NCI-H510A treated with DMSO at 0.1 percent for 48 hours (cell line): ENCODE results near the gene MOCOS.

Source experiments
- DNase-seq: peaks from one replicate; lab custom pipeline; 2025; lab: John Stamatoyannopoulos, UW

MOCOS gene

DNA sequence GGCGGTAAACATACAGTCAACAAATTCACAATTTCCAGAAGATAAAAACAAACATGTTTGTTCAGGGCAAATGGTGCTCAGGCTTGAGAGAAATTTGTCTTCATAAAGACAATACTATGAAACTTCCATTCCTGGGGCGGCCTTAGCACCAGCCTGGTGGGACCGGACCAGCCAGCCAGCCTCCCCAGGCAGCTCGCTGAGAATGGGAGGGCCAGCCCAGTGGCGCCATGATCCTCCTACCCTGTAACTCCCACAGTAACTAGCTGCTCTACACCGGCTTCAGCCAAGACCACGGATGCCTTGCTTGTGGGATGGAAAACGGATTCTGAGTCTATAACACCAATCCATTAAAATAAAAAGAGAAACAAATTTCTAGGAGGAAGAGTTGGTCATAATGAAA is 86.0 kb downstream of the MOCOS start:
- DNase-seq: no peak

DNA sequence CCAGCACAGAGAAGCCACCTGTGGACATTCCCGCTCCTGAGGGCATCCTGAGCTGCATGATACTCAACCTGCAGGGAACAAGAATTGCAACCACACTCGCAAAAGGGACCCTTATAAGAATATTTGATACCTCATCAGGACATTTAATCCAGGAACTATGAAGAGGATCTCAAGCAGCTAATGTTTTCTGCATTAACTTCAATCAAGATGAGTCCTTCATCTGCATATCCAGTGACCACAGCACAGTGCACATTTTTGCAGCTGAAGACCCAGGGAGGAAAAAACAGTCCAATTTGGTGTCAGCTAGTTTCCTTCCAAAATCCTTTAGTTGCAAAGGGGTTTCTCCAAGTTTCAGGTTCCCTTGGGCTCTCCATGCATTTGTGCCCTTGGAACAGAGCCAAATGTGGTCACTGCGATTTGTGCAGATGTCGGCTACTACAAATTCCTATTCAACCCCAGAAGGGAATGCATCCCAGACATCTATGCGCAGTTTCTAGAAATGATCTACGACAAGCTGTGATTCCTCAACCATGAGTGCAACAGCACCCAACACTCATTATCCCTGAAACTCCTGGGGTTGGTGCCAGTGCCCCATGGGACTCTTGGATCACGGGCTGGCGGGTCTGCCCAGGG is 86.9 kb downstream of the MOCOS start:
- no peak for DNase-seq

DNA sequence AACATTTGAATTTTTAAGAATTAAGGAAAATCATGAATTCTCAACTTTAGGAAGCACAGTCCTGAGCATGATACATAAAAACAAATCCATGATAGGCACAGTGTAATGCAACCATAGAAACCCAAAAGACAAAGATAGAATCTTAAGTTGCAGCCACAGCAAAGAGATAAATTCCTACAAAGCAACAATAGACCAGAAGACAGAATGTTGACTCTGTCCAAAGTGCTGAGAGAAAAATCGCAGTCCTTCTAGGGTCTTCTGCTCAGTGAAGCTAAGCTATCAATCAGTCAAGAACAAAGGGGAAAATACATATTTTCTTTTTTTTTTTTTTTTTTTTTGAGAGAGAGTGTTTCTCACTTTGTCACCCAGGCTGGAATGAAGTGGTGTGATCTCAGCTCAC is 88.3 kb downstream of the MOCOS start:
- no peak for DNase-seq

DNA sequence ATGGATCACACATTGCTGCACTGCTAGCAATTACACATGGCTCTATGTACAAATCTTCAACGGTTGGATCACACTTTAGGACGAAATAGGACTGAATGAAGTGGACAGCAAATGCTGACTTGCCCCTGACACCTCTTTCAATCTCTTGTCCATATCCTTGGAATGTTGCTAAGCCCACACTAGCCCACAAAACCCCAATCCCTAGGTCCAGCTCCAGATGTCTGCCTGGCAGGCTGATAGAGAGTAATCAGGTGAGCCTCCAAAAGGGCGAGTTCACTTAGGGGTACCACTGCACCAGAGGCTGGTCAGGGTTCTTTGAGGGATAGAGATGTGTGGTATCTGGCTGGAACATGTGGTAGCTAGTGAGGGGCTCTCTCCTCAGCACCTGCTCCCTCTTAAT is 91.7 kb downstream of the MOCOS start:
- no peak for DNase-seq

DNA sequence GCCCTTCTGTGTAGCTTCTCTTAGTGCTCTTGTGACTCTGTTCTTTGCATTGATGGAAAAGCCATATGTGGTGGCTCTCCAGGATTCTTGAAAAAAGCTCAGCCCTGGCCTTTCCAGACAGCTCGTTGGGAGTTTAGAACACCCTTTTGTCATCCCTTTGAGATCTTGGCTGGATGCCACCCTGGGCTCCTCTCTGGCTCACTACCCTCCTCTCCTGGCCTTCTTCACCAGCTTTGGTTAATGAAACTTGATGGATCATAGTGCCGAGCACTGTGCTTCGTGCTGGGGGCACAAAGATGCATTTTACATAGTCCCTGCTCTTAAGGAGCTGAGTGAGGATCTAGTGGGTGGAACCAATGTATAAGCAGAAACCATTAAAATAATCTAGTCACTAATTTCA is 94.6 kb downstream of the MOCOS start:
- DNase-seq: no peak

DNA sequence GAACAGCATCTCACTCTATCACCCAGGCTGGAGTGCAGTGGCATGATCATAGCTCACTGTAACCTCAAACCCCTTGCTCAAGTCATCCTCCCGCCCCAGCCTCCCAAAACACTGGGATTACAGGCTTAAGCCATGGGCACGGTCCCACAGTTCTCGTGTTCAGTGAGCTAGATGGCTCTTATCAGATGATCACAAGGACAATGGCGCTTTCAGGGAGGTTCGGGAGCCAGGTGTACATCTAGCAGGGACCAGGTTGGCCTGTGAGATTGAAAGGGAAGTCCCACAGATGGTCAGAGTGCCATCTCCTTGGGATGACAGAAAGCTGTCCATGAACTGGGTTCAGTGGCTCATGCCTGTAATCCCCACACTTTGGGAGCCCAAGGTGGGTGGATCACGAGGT is 96.2 kb downstream of the MOCOS start:
- DNase-seq: no peak

DNA sequence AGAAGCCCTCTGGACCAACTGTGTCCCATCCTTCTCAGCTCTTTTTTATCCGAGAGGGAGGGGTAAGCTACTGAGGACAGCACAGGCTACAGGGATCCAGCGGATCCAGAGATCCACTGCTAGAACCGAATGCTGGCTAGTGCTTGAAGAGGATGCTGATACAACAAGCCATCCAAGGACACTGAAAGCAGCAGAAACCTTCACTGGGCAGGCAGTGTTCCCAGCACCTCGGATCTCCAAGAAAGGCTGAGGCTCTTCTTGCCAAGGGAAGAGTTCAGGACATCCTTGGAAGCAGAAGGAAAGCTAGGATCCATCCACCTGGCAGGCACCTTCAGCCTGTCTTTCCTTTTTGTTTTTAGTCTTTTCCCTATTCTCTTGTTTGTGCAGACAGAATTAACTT is 97.0 kb downstream of the MOCOS start:
- DNase-seq: no peak

DNA sequence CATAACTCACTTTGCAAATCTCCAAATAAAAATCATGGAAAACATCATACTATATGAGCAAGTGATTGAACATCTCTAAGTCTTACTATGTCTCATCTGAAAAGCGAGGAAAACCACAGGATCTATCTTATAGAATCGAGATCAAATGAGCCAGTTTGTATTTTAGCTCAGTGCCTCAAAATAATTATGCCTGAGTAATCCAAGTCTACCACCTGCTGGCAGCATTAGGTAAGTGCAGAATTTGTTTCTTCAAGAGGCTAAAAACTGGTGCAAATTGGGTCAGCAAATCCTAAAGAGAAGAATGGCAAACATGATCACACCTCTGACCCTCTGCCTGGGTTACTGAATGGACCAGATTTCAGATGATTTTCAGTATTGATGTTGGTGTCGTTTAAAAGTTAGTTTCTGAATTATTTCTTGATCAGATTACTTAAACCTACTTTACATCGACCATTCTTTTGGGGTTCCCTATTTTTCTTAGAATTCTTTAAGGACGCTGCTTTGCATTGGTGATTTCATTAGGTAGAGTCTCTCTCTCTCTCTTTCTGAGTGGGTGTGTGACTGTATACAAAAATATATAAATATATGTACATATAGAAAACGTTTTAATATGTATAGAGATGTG is 97.5 kb downstream of the MOCOS start:
- peak; percentile 97 for DNase-seq

DNA sequence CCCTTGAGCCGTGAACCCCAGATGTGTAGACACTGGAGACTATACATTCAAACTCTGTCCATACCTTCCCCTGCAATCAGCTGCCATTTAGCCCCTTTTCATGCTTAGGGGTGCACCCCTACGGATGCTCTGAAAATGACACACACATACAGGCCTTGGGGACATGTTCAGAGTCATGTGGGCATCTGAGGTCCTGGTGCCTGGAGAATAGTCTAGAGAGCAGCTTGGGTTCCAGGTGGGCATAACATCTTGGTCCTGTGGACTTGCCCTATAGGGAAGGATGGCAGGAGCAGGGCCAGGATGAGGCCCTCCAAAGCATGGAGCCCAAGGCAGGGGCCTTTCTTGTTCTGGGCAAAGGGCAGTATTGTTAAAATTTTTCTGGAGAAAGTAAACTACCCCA is 100.4 kb downstream of the MOCOS start:
- no peak for DNase-seq

DNA sequence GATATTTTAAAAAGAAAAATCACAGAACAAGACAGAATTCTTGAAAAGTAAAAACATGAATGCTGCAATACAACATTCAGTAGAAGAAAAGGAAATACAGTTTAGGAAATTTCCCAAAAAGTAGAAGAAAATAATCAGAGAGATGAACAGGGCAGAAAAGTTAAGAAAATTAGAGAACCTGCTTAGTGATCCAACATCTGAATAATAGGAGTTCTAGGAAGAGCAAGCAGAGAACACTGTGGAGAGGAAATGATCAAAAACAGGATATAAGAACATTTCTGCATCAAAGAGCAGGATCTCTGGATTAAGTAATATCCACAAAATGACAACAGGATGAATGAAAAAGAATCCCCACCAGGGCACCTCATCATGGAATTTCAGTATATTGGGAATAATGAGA is 101.4 kb downstream of the MOCOS start:
- DNase-seq: no peak

DNA sequence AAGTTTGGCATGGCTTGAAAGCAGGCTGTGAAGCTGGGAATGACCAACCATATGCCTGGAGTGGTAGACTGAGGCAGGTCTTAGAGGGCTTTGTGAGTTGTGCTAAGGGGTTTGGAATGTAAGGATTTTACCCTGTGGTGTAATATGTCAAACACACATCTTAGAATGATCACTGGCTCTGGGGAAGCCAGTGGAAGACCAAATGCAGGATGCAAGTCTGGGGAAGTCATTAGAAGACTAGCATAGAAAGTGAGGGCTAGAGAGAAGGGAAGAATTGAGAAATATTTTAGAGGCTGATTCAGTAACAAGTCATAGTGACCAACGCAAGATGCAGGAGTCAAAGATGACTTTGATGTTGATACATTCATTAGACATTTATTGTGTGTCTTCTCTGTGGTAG is 106.7 kb downstream of the MOCOS start:
- no peak for DNase-seq

DNA sequence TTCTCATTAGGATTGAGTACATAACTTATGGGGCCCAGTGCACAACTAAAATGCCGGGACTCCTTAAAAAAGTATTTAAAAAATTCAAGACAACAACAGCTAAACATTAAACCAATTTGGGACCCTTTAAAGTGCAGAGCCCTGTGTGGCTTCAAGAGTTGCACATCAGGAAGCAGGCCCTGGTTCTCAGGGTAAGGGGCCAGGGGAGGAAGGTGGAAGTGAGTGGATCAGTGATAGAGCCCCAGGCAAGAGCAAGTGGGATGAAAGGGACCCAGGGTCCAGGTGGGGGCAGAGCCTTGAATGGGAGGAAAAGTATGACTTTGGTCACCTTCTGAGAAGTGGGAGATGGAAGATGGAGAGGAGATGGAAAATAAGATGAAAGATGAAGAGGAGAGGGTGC is 107.9 kb downstream of the MOCOS start:
- DNase-seq: no peak

DNA sequence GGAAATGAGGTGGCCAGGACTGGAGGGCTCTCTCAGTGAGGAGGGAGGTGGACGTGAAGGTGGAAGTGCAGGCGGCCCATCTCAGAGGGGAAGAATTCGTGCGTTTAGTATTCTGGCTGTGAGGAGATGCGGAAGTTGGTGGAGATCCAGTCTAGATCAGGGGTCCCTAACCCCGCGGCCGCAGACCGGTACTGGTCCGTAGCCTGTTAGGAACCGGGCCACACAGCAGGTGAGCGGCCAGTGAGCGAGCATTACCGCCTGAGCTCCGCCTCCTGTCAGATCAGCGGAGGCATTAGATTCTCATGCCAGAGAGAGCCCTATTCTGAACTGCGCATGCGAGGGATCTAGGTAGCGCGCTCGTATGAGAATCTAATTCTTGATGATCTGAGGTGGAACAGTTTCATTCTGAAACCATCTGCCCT is 108.6 kb downstream of the MOCOS start:
- DNase-seq: peak; percentile 76

DNA sequence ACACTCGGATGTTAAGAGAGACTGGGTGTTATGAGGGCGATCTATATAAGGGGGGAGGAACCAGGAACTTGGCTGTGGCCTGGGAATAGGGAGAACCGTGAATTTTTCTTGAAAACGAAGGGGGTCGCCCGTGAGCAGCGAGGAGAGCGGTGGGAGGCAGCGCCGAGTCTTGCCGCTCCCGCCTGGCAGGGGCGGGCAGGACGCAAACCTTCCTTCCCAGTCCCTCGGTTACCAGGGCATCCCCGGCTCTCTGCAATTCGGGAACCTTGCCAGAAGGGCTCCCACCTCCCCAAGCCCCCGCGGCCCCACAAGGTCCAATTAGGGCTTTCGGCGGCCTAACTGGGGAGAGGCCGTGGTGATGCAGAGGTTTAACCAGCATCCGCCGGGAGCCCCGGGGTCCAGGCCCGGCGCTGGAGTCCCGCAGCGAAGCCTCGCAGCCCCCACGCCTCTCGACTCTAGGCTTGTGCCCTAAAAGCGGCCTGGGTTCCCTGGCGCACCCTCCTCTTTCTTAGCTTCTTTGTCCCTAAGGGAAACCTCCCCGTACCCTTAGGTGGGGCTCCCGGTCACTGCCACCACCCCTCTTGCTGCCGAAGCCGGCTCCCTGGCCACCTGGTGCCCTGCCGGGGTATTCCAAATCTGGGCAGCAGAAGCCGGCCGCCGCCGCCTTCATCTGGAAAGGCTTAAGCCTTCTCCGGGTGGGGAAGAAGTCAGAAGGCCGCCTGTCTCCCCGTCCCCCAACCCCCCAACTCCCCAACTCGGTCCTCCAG is 109.5 kb downstream of the MOCOS start:
- DNase-seq: peak; percentile 94

DNA sequence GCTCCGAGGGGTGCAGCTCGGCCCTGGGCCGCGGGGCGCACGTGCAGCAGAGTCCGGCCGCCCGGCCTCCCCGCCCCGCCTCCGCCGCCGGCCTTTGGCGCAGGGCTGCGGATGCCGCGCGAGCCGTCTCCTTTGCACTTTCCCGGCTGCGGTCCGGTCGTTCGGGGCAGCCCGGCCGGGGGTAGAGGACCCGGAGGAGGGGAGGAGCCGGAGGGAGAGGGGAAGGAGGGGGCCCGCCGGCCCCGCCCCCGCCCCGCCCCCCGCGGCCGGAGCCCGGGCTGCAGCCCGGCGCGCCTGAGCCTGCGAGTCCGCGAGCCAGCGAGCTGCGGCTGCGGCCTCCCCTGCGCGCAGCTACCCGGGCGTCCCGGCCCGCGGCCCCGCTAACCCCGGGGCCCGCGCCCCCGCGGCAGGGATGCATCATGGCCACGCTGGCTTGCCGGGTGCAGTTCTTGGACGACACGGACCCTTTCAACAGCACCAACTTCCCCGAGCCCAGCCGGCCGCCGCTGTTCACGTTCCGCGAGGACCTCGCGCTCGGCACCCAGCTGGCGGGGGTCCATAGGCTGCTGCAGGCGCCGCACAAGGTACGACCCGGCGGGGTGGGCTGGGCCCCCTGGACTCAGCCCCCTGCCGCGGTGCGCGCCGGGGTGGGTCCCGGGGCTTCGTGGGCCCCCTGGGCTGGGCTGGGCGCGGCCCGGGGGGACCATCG is 110.3 kb downstream of the MOCOS start, which contains the start of gene FHOD3:
Gene FHOD3, plus strand, starts transcription at position 297 of the 709 bp plus-strand sequence. Its CDS starts 123 bp downstream, at position 420.
- peak; percentile 73 for DNase-seq

DNA sequence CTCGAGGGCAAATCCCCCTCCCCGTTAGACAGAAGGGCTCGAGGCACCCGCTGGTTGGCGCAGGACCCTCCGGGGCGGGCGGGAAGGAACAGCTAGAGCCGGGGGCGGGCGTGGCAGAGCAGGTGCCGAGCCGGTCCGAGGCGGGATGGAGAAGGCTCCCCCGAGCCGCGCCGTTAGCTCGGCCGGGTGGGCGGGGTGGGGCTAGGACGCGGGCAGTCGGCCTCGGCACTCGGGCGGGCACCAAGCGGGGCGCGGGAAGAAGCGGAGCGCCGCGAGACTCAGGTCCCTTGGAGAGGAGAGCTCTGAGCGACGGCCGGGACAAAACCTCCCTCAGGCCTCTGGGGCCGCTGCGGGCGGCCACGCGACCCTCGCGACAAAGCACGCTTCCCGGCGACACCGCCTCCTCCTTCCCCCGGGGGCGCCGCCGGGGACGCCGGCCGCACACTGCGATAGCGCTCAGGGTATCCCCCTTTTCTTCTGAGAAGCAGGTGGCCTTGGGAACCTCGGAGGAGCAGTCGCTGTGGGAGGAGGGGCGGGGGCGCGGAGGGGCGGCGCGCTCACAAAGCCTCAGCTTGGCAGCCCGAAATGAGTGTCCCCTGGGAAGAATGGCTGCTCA is 110.9 kb downstream of the MOCOS start:
- DNase-seq: peak; percentile 52

DNA sequence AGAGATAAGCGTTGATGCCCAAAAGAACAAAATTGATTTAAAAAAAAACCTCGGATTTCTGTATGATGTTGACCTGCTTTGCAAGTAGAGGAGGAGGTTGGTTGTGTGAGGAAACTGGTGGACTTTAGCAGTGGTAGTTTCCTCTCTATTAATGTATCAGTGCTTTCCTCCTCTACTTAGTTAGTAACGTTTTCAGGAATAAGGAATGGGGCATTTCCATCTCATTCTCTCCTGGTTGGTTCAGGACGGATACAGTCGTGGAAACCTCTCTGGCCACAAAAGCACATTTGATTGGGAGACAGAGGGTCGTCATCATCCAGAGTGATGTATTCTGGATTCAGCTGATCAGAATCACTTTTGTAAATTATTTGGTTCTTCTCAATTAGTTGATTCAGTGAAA is 111.7 kb downstream of the MOCOS start:
- DNase-seq: no peak

DNA sequence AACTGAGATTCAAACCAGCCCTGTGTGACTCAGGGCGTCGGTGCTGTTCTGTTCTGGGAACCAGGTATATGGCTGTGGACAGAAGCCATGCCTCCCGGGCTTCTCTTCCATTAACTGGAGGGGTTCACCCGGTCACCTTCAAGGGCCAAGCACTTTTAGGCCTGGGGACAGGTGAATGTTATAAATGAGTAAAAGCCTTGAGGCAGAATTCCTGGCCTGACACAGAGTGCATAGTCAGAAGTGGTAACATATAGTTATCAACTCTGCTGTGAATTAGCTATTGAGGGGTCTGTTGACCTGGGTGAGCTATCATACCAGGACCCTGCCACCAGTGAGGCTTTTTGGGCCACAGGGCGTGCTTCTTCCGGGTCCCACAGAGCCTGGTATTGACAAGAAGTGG is 112.9 kb downstream of the MOCOS start:
- no peak for DNase-seq

DNA sequence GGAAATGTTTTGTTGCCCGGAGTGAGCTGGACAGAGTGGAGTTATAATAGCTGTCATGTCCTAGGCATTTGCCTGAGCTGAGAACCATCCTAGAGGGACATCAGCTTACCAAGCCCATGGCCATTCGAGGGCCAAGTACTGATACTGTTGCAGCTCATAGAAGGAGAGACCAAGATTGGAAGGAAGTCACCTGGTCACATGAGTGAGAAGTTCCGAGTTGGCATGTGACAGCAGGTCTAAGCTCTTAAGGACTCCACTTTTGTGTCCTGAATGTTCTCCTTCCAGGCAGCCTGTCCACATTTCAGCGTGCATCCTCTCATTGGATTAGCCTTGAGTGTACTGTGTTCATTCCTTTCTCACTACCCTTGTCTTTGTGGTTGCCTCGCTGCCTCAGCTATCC is 114.6 kb downstream of the MOCOS start:
- no peak for DNase-seq

DNA sequence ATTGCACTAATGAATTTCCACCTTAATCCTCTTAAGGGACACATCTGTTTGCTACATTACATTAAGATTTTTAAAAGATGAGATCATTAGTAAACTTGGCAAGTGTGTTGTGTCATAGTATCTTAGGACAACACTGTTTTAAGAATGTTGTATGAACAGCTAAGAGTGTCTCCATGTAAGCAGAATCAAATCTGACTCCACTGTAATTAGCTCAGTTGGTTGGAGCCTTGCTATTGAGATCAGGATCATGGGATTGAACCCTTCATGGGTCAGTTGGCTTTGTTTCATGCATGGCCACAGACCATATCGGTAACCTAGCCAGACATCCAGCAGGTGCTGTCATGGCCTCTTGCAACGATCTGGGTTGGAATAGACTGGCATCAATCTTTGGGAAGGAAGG is 115.4 kb downstream of the MOCOS start:
- no peak for DNase-seq

DNA sequence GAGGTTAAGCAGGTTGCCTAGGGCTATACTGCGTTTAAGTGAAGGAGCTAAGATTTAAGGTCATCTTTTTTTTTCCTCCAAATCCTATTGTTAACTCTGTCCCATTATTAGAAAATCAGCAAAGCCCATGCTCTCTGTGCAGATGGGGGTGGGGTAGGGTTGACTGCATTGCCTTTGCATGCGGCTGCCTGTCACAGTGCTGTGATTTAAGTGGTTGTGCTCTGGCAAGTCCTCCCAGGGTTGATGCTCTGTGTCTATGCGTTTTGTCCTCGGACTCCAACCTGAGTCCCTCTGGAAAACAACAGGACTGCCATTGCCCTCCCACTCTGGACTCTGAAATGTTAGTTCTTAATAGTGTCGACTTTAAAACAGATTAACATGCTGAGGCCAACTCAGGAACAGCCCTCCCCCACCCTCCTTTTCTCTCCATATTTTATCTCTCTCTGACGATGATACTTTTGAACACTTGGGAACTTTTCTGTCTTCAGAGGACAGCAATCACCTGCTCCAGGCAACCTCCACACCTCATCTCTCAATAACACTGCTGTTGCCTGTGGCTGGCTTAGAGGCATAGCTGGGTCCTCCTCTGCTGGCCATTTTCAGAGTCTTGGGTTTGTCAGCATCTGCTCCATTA is 116.0 kb downstream of the MOCOS start:
- DNase-seq: no peak

DNA sequence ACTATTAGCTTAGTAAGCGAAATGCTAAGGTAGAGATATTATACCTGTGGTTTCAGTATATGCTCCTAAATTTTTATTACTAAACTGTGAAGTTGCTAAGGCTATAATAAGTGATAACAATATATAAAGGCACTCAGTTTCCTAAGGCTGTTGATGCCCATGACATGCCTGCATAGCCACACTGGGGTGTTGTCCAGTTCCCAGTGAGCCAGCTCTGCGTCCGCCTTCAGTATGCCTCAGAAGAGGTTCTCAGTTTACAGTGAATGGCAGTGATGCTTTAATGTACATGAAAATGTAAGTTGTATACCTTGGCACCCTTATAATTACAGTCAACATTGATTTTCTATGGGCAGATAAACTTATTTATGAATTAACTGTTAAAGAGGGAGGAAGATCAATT is 117.4 kb downstream of the MOCOS start:
- no peak for DNase-seq
